Lower lobe of right lung (tissue), 2 donors: Measurements from ENCODE around the gene FMO1. TPM values are rescaled to one million over a fixed set of nuclear protein-coding genes. Genes with fewer than 3 reads are reported as not detected.

ENCODE experiments used
- ATAC-seq, 2 donors: fragments of 200-7000 bp; cut with Tn5 transposase; one replicate each; pipeline ENCODE4 v1.9.1; 2020 to 2022; ENCODE audit warnings: mild to moderate bottlenecking in 2 of 2, moderate library complexity in 2 of 2
- DNase-seq: peaks from one replicate; pipeline ENCODE4 v3.0.0-alpha.2; 2020
- H3K27ac ChIP-seq: fragments of 200-600 bp; one replicate; pipeline ENCODE4 v1.8.0; 2022
- H3K27me3 ChIP-seq: fragments of 200-600 bp; one replicate; pipeline ENCODE4 v1.8.0; 2022; ENCODE audit warnings: low read depth
- H3K36me3 ChIP-seq: fragments of 200-600 bp; one replicate; pipeline ENCODE4 v1.8.0; 2022; ENCODE audit warnings: mild to moderate bottlenecking
- H3K4me1 ChIP-seq: fragments of 200-600 bp; one replicate; pipeline ENCODE4 v1.8.0; 2022
- H3K4me3 ChIP-seq: fragments of 200-600 bp; one replicate; pipeline ENCODE4 v1.8.0; 2022; ENCODE audit warnings: mild to moderate bottlenecking
- H3K9me3 ChIP-seq: fragments of 200-600 bp; one replicate; pipeline ENCODE4 v1.8.0; 2022
- intact Hi-C: fragments of 100-400 bp; cut with DNase I; formaldehyde crosslinking; loops from one replicate; pipeline ENCODE4 v1.11.0; 2022
- total RNA-seq: library from RNA; stranded (reverse); fragmentation: NEBNext Ultra II Directional; extraction: Animal tissue kit (Norgen Biotek cat#: 25700); gene quantifications from one replicate; pipeline ENCODE4 v1.2.1, GENCODE V29; 2021
- TF ChIP-seq, protein P1 (sequence below): fragments of 200-600 bp; IDR thresholded peaks from one replicate; pipeline ENCODE4 v1.8.0; 2022; ENCODE audit warnings: antibody characterized with exemption, mild to moderate bottlenecking
- donor health status: DM: no; HTN: yes; CAD: no; lungs with severe emphysema.

Gene FMO1
- total RNA-seq, 1 donor from 2014 or later: 2.4 TPM

- Histone ChIP-seq H3K4me1 (peaks cover 12% of the 10 kb centered on the region), H3K4me3 (no peak overlapping the region)
- intact Hi-C loops: no loop called here
Observed at GRCh38 chr1:171313319-171313834, 65.1 kb downstream of the FMO1 start.

GRCh38 chr1:171313835-171314320 is 65.6 kb downstream of the FMO1 start, which contains the start of gene FMO4:
FMO4 (plus strand) TSS chr1:171314183; CDS start chr1:171319826, 5,643 bp downstream.
- Histone ChIP-seq H3K4me3 (peak within 1 kb of the TSS; percentile 45), H3K36me3 (no peaks in the 10 kb centered on the region), H3K4me1 (peaks cover 12% of the 10 kb centered on the region), H3K27me3 (no peaks in the 10 kb centered on the region), H3K9me3 (no peaks in the 10 kb centered on the region), H3K27ac (peak within 1 kb of the TSS; percentile 76)
- intact Hi-C loops: no loop called here
- ATAC-seq: peak; percentile 100
- TF ChIP-seq, protein P1, sequence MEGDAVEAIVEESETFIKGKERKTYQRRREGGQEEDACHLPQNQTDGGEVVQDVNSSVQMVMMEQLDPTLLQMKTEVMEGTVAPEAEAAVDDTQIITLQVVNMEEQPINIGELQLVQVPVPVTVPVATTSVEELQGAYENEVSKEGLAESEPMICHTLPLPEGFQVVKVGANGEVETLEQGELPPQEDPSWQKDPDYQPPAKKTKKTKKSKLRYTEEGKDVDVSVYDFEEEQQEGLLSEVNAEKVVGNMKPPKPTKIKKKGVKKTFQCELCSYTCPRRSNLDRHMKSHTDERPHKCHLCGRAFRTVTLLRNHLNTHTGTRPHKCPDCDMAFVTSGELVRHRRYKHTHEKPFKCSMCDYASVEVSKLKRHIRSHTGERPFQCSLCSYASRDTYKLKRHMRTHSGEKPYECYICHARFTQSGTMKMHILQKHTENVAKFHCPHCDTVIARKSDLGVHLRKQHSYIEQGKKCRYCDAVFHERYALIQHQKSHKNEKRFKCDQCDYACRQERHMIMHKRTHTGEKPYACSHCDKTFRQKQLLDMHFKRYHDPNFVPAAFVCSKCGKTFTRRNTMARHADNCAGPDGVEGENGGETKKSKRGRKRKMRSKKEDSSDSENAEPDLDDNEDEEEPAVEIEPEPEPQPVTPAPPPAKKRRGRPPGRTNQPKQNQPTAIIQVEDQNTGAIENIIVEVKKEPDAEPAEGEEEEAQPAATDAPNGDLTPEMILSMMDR: peak; percentile 73
- peak; percentile 67 for DNase-seq

More at GRCh38 chr1:171313319-171313834, 65.1 kb downstream of the FMO1 start:
- no peaks in the 10 kb centered on the region for H3K27me3 ChIP-seq
- TF ChIP-seq, protein P1: no peak
- ATAC-seq (no peak), DNase-seq (no peak)
- H3K9me3 ChIP-seq: no peaks in the 10 kb centered on the region
- peak overlapping the region; percentile 37 for H3K27ac ChIP-seq
- no peaks in the 10 kb centered on the region for H3K36me3 ChIP-seq

GRCh38 chr1:171329251-171329650 is 81.0 kb downstream of the FMO1 start:
- H3K27ac ChIP-seq: no peak overlapping the region
- H3K4me3 ChIP-seq: no peak overlapping the region
- no peaks in the 10 kb centered on the region for H3K36me3 ChIP-seq
- DNase-seq (no peak), ATAC-seq (no peak)
- intact Hi-C loops: no loop called here
- H3K4me1 ChIP-seq: no peaks in the 10 kb centered on the region
- TF ChIP-seq, protein P1: no peak
- no peaks in the 10 kb centered on the region for H3K27me3 ChIP-seq
- H3K9me3 ChIP-seq: no peaks in the 10 kb centered on the region

DNA sequence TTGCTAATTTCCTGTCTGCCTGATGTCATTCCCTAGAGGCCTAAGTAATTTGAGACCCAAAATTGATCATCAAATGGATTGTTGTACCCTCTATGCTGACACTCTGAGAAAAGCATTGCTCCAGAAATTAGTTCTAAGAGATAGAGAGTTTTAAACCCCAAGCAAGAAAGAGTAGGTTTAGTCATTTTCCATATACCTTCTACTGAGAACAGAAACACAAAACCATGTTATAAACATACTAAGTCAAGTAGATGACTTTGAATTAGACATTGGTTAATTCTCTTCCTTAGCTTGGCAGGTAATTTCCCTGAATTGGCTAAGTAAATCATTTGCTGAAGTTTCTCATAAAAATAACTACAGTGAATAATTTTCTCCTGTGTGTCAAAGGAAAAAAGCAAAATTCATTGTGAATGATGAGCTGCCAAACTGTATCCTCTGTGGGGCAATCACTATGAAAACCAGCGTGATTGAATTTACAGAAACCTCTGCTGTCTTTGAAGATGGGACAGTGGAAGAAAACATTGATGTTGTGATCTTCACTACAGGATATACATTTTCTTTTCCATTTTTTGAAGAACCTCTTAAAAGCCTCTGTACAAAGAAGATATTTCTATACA is 85.8 kb downstream of the FMO1 start:
- Histone ChIP-seq H3K27ac (no peak overlapping the region), H3K9me3 (no peaks in the 10 kb centered on the region), H3K4me1 (no peaks in the 10 kb centered on the region), H3K27me3 (no peaks in the 10 kb centered on the region), H3K36me3 (no peaks in the 10 kb centered on the region), H3K4me3 (no peak overlapping the region)
- intact Hi-C loops: no loop called here
- no peak for ATAC-seq
- no peak for DNase-seq
- TF ChIP-seq, protein P1: no peak

Other genes starting within 250 kb of the FMO1 start
- 13.4 TPM for gene FMO3, start 157.6 kb upstream of the FMO1 start, total RNA-seq
- 288 TPM for gene FMO2, start 63.2 kb upstream of the FMO1 start, total RNA-seq
- gene FMO4, start 65.7 kb downstream of the FMO1 start, total RNA-seq: 5.9 TPM
- gene PRRC2C, start 237.0 kb downstream of the FMO1 start, total RNA-seq: 150 TPM